CD4-positive, alpha-beta T cell treated with Interleukin-12 subunit alpha and Interleukin-12 subunit beta, for 1 hour (primary cell): ENCODE measurements around the gene CLEC16A.
"Not testable (repeated sequence)": the region's sequence is repeated elsewhere in the genome, so short reads cannot be mapped to it uniquely, and the experiment has no call there.

Experiments used
- DNase-seq: peaks from one replicate; pipeline ENCODE4 v3.0.0-alpha.2; 2020

Gene CLEC16A

GRCh38 chr16:11207646-11208045, 263.3 kb downstream of the CLEC16A start:
- no peak for DNase-seq

DNA sequence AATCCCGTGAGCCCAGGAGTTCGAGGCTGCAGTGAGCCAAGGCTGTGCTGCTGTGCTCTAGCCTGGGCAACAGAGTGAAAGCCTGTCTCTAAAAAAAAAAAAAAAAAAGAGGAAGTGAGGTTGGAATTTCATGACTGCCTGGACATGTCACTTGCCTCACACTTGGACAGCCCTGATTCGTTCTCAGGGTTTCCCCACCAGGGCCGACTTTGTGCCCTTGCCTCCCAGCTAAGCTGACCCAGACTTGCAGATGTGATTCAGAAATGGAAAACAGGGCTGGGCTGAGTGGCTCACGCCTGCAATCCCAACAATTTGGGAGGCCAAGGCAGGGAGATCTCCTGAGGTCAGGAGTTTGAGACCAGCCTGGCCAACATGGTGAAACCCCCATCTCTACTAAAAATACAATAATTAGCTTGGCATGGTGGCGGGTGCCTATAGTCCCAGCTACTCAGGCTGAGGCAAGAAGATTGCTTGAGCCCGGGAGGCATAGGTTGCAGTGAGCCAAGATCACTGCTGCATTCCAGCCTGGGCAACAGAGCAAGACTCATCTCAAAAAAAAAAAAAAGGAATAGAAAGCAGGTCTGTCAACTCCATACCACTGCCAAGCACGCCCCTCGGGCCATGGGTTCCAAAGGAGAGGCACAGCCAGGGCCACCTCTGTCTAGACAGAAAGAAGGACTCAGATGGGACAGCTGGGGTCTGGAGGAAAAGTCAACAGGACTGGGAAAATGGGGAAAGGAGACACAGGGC, 264.7 kb downstream of the CLEC16A start:
- DNase-seq, result no peak

DNA sequence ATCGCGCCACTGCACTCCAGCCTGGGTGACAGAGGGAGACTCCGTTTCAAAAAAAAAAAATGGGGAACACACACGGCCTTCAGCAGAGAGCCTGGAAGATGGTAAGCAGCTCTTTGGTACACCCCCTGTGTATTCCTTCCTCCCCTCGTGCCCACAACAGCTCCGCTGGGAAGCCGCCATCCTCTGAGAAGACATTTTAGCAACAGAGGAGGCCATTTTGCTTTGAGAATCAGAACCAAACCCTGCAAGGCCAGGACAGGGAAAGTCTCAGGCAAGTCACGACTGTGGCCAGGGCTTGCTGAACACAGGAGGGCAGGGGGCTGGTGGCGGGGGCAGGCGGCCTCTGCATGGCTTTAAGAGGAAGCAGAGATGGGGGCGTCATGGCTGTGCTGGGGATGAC, 265.9 kb downstream of the CLEC16A start:
- DNase-seq, result no peak

DNA sequence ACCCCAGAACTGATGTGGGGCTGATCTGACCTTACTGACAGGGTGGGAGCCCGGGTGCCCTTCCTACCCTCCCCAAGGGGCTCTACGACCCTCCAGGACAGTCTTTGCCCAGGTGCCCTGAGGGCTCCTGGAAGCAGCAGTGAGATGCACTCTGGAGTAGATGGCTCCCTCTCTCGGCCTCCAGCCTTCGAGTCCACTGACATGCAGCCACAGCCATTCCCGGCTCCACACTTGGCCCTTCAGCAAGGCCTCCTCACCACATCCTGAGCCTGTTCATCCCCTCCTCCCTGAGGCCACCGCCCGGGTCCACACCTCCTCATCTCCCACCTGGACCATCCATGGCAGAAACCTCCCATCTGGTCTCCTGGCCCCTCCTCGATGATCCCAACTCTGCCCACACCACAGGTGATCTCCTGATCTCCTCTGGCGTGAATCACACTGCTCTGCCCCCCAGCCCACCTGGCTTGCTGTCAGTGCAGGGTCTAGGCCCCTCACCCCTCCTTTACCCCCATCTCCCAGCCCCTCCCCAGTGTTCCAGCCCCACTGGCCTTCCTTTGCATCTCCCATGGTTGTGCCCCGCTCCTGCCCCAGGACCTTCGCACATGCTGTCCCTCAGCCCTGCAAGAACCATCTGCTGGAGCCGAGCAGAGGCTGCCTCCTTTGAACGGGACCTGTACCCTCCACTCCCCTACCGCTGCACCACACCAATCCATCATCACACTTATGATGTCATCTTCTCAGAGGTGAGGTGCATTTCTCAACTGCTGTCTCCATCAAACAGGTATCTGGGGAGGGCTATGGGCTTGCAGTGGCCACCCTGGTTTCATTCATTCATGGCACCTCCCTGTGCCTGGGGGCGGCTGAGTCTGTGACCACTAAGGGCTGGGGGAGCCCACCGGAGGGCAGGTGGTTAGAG, 267.0 kb downstream of the CLEC16A start:
- DNase-seq, result no peak

DNA sequence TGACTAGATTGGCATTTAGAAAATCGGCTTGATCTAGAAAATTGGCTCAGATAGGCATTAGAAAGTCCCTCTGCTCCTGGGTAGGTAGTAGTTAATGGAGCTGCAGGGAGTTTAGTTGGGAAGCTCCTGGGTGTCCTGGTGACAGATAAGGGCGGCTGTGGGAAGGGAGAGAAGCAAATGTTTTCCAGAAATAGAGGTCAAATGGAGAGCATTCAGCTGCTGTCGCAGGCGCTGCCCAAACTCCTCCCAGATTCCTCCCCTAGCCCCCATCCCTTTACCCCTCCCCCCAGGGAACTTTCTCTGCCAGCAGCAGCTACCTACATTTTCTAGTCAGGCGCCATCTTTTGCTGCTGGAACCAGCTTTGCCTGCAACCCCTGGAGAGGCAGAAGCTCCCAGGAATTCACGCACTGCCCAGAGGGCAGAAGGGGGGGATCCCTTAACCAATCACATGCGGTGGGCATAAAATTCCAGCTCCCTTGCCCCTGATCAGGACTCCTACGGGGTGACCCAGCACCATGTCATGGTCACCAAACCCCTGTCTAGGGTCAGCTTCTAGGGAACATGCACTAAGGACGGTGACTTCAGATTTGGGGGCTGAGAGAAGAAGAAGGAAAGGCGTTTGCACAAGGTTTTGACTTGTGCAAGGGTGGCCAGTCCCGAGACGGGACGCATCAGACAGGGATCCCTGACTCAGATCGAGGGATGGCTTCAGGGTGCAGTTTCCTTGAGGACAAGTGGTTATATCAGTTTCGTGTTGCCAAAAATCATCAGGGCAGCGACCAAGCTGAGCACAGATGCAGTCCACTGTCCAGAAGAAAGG, 267.8 kb downstream of the CLEC16A start:
- no peak for DNase-seq

- DNase-seq, result no peak
Observed at GRCh38 chr16:11212798-11213196, 268.4 kb downstream of the CLEC16A start.

DNA sequence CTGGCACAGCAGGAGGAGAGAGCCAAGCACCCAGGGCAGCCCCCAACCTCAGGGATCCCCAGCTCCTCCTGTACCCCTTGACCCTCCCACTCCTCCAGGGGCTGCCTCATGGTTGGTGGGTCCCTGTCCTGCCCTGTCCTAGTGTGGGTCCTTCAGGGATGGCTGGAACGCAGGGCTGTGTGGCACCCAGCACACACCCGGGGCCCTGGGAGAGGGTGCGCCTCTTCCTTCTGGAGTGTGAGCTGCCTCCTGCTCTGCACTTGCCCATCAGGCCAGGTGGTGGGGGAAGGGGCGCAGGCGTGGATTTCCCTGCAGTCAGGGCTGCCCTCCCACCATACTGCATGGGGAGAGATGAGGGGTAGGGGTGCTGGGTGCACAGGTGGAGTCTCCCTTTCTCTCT, 269.0 kb downstream of the CLEC16A start:
- no peak for DNase-seq

DNA sequence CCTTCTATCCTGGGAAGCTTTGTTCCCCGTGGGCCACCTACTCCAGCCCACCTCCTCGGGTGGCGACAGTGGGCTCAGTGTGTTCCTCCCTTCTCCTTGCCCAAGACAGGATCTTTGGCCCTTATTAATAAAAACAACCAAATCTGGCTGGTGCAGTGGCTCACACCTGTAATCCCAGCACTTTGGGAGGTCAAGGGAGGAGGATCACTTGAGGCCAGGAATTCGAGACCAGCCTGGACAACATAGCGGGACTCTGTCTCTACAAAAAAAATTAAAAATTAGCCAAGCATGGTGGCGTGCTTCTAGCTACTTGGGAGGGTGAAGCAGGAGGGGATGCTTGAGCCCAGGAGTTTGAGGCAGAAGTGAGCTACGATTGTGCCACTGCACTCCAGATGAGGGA, 269.4 kb downstream of the CLEC16A start:
- no peak for DNase-seq

- DNase-seq, result no peak
Observed at GRCh38 chr16:11215935-11216556, 271.7 kb downstream of the CLEC16A start.

DNA sequence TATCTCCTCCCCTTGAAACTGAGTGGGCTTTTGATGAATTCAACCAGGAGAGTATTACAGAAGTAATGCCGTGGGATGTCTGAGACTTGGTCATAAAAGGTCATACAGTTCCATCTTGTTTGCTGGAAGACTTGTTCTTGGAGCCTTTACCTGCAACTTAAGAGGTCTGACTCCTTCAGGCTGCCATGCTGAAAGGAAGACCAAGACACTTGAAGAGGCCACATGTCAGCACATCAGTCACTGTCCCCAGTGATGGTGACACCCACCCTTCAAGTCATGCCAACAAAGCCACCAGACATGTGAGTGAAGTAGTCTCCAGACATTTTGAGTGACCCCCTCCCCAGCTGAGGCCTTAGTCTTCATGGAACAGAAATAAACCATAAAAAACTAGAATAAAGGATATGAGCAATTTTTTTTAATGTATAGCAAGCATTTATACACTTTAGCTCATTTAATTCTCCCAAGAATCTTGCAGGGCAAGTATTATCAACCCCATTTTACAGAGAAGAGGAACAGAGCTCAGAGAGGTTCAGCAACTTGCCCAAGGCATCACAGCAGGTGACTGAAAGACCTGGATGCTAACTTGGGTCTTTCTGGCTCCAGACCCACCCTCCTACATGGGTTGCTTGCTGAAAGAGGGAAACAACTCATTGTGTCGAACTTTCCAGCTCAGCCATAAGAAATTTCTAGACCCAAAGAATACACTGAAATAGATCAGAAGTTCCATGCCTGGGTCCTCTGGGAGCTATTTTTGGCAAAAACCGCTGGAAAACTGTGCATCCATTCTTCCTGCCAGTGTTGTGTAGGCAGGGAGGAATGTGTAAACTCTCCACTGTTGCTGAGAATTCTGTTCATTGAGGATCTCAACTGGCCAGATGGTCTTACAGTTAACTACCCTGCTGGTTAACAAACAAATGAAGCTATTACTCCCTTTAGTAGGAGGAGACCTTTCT, 273.6 kb downstream of the CLEC16A start:
- DNase-seq, result no peak

DNA sequence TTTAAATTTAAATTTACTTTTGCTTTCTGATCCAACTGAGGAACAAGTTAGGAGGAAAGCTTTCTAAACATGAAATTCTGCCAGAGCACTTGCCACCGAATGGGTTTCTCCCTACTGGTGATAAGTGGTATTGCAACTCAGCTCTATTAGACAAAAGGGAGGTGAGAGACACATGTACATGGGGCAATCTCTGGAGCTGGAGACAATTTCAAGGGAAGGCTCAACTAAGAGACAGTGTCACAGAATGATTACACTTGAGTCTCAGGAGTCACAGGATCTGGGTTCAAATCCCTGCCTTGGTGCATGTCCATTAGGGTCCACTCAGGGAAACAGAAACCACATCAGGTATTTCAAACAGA, 274.2 kb downstream of the CLEC16A start:
- no peak for DNase-seq

DNA sequence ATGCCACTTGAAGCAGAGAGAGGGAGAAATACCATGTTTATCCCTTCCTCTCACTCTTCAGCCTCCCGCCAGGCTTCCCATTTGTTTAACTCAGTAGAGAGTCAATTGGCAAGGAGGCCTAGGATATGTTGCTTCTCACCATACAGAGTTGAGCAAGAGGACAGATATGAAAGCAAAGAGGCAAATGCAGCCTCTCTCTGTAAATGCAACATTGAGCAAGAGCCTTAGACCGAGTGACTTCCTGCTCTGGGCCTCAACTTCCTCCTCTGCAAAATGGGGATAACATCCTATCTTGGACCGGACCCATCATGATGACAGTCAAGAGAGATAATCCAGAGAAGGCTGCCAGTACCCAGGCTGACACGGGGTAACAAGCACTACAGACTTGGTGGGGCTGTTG, 274.8 kb downstream of the CLEC16A start:
- no peak for DNase-seq

GRCh38 chr16:11220507-11220906, 276.1 kb downstream of the CLEC16A start:
- DNase-seq, result not testable (repeated sequence)

DNA sequence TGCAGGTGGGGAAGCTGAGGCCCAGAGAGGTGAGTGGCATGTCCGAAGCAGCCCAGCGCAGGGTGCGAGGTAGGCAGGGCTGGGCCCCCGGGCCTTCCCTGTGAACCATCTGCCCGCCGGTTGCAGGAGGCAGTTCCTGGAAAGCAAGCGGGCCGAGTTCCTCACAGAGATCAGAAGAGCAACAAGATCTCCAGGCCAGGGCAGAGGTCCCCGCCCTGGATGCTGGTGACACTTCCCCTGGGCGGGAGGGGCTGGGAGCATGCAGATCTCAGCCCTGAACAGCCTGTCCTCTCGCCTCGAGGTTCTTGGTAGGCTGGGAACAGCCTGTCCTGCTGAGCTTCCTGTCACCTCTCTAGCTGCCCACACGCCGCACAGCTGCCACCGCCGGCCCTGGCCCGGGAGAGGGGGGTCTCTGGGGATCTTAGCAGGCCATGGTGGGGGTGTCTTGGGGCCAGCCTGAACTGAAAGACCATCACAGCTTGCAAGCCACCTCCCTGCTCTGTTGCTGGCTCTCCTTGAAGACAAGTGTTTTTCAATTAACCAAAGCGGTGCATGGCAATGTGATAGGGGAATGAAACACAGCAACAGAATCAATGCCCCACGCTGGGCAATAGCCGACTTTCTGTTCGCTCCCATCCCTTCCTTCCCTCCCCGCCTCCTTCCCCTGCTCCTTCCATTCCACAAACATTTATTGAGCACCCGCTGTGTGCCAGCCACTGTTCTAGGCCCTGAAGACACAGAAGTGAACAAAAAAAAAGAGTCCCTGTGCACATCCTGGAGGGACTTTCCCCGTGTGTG, 279.9 kb downstream of the CLEC16A start:
- DNase-seq, result peak; percentile 63

DNA sequence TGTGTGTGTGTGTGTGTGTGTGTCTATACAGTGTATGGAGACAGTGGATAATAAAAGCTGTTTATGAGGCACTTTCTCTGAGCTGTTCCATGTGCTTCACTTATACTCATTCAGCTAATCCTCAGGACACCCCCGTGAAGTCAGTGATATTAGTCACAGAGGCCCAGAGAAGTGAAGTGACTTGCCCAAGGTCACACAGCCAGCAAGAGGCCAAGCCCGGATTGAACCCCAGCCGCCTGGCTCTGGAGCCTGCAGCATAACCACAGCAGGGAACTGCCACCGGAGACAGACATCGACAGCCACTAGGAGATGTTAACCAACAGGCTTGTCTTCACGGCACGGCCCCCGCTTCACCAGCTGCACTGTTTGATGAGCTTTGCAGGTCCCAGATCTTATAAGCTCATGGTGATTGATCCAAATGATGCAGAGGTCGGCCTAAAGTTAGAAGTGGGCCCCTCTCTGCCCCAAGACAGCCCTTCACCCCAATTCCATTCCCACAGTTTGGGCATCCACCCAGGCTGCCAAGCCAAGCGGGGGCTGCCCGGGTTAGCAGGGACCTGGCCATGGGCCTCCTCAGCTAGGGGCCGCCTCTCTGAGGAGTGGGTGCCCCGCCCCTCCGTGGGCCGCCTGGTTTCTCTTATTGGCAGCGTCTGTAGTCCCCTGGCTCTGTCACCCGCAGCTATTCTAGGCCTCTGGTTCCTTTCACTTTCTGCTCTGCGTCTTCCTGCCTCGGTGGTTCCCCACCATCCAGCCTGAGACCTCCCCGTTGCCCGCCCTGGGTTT, 280.7 kb downstream of the CLEC16A start:
- peak; percentile 86 for DNase-seq

GRCh38 chr16:11225677-11226549, 281.5 kb downstream of the CLEC16A start:
- DNase-seq, result no peak

GRCh38 chr16:11229432-11229831, 285.1 kb downstream of the CLEC16A start:
- no peak for DNase-seq

GRCh38 chr16:11229906-11230305, 285.5 kb downstream of the CLEC16A start:
- DNase-seq, result no peak
